C1 segment of cervical spinal cord (tissue), 14 donors: ENCODE results near the gene NFYC.
"Not testable (repeated sequence)": the region's sequence is repeated elsewhere in the genome, so short reads cannot be mapped to it uniquely, and the experiment has no call there.

Experiments used
- DNase-seq, 14 donors: peaks; one replicate each; lab custom pipeline; 2025; lab: John Stamatoyannopoulos, UW

The NFYC gene

GRCh38 chr1:40665335-40666171 lies 26.0 kb upstream of the NFYC start, which contains the start of gene RIMS3:
Gene RIMS3 (minus strand): TSS chr1:40665682. CDS start chr1:40641925, 23,757 bp downstream.
- DNase-seq, result peak; percentile 17 to 78 (median 59)

GRCh38 chr1:40668769-40669525 lies 22.6 kb upstream of the NFYC start:
- peak in 13 of 14 donors; percentile 12 to 93 (median 45) for DNase-seq

GRCh38 chr1:40673452-40673851 lies 18.1 kb upstream of the NFYC start:
- no peak for DNase-seq

- DNase-seq, result no peak
These were observed 15.0 kb upstream of the NFYC start for GRCh38 chr1:40676501-40676900.

GRCh38 chr1:40679165-40679953 lies 12.1 kb upstream of the NFYC start:
- DNase-seq, result no peak

- no peak for DNase-seq
These were observed 6.8 kb upstream of the NFYC start for GRCh38 chr1:40684669-40685068.

GRCh38 chr1:40687059-40687458 lies 4.4 kb upstream of the NFYC start:
- no peak for DNase-seq

- DNase-seq, result no peak
These were observed 3.8 kb upstream of the NFYC start for GRCh38 chr1:40687661-40688060.

GRCh38 chr1:40689737-40690136 lies 1.8 kb upstream of the NFYC start:
- no peak for DNase-seq

GRCh38 chr1:40690771-40691537 lies 550 bp upstream of the NFYC start:
- DNase-seq, result peak in 1 of 14 donors; percentile 43

GRCh38 chr1:40692429-40692895 lies 958 bp downstream of the NFYC start:
- DNase-seq, result peak in 4 of 14 donors; percentile 52 to 86 (median 78)

GRCh38 chr1:40693425-40693824 lies 1.9 kb downstream of the NFYC start:
- DNase-seq, result no peak

- no peak for DNase-seq
These were observed 2.9 kb downstream of the NFYC start for GRCh38 chr1:40694353-40694874.

- DNase-seq, result no peak
These were observed 4.8 kb downstream of the NFYC start for GRCh38 chr1:40696294-40696693.

GRCh38 chr1:40697436-40697835 lies 5.9 kb downstream of the NFYC start:
- no peak for DNase-seq

- DNase-seq, result no peak
These were observed 8.3 kb downstream of the NFYC start for GRCh38 chr1:40699787-40700186.

GRCh38 chr1:40701684-40702083 lies 10.2 kb downstream of the NFYC start:
- no peak for DNase-seq

GRCh38 chr1:40702810-40703209 lies 11.3 kb downstream of the NFYC start:
- not testable (repeated sequence) for DNase-seq

GRCh38 chr1:40703316-40703715 lies 11.8 kb downstream of the NFYC start:
- no peak for DNase-seq

- DNase-seq, result no peak
These were observed 13.6 kb downstream of the NFYC start for GRCh38 chr1:40704817-40705733.
